HCT116 (cell line): ENCODE results near the gene DKK3. TPM values are rescaled to one million over a fixed set of nuclear protein-coding genes. Genes with fewer than 3 reads are reported as not detected.

Experiments used
- ATAC-seq: fragments of 200-7000 bp; cut with Tn5 transposase; 2 replicates; pipeline ENCODE4 v1.9.1; 2020; ENCODE audit warnings: mild to moderate bottlenecking, moderate library complexity
- BruUV-seq: library from RNA; stranded (reverse); fragments of 400-500 nt; replicated peaks from 2 replicates; lab custom pipeline; 2021; lab: Mats Ljungman, UMichigan
- CTCF ChIA-PET: fragments of 300-600 bp; sonication (Branson Sonifier 250); formaldehyde crosslinking; loops from one replicate; lab custom pipeline; 2021; ENCODE audit warnings: antibody characterized with exemption; lab: Charles Lee
- POLR2A ChIA-PET: fragments of 300-600, 350-600 bp; sonication (Branson Sonifier 250); formaldehyde crosslinking; loops from one replicate; lab custom pipeline; 2021; ENCODE audit warnings: antibody characterized with exemption; lab: Charles Lee
- RAD21 ChIA-PET, 2 experiments: fragments of 300-600 bp; sonication (Branson Sonifier 250); formaldehyde crosslinking; loops; one replicate each; lab custom pipeline; 2023; ENCODE audit warnings: low total read pairs in 2 of 2; ENCODE audit not compliant: uncharacterized antibody in 2 of 2, unreplicated experiment in 2 of 2, low non-redundant PET in 1 of 2; lab: Charles Lee
- DNase-seq: peaks from one replicate; pipeline ENCODE4 v3.0.0-alpha.2; 2010; ENCODE audit warnings: low read depth, low spot score
- H2AFZ ChIP-seq: fragments of 200-600 bp; shearing (Covaris generic), sonication (generic); 2 replicates; pipeline ENCODE4 v1.6.1; 2017; ENCODE audit warnings: low read depth, mixed run types, mixed read lengths, antibody characterized with exemption, low read length; ENCODE audit not compliant: poor library complexity, severe bottlenecking
- H3K27ac ChIP-seq: 2 replicates; pipeline ENCODE4 v1.5.1; 2012; ENCODE audit warnings: low read depth, low read length
- H3K27me3 ChIP-seq: fragments of 200-600 bp; sonication (generic); 2 replicates; pipeline ENCODE4 v1.6.1; 2016; ENCODE audit warnings: mixed run types, low read length, mixed read lengths; ENCODE audit not compliant: insufficient read depth
- H3K36me3 ChIP-seq, 2 experiments: fragments of 200-500 bp in 1 of 2; fragments of 200-600 bp in 1 of 2; sonication (Bioruptor generic) in 1 of 2; sonication (generic) in 1 of 2; 2 replicates each; pipeline versions ENCODE4 v1.5.1 to v1.6.1; 2014 to 2016; ENCODE audit warnings: low read length in 2 of 2, inconsistent platforms in 1 of 2, mixed read lengths in 1 of 2, mixed run types in 1 of 2; ENCODE audit not compliant: insufficient read depth in 2 of 2, control insufficient read depth in 1 of 2
- H3K4me1 ChIP-seq, 2 experiments: fragments of 200-600 bp in 1 of 2; sonication (generic) in 1 of 2; 2 replicates each; pipeline versions ENCODE4 v1.5.1 to v1.6.1; 2012 to 2017; ENCODE audit warnings: low read length in 2 of 2, inconsistent platforms in 1 of 2, mild to moderate bottlenecking in 1 of 2, mixed read lengths in 1 of 2, mixed run types in 1 of 2, moderate library complexity in 1 of 2; ENCODE audit not compliant: insufficient read depth in 2 of 2, control insufficient read depth in 1 of 2
- H3K4me2 ChIP-seq: fragments of 200-600 bp; sonication (generic); 2 replicates; pipeline ENCODE4 v1.6.1; 2017; ENCODE audit warnings: mixed run types, low read length, mixed read lengths
- H3K4me3 ChIP-seq, 2 experiments: fragments of 200-600 bp in 1 of 2; sonication (generic) in 1 of 2; replicated peaks in 1 of 2; 2 replicates each; pipeline ENCODE4 v1.5.1; 2011 to 2016; ENCODE audit warnings: low read length in 2 of 2, control low read depth in 1 of 2, low read depth in 1 of 2, mild to moderate bottlenecking in 1 of 2, mixed read lengths in 1 of 2, mixed run types in 1 of 2
- H3K79me2 ChIP-seq: fragments of 200-600 bp; sonication (generic); 2 replicates; pipeline ENCODE4 v1.6.1; 2017; ENCODE audit warnings: mild to moderate bottlenecking, mixed run types, low read length, moderate library complexity, mixed read lengths; ENCODE audit not compliant: insufficient read depth
- H3K9ac ChIP-seq: fragments of 200-600 bp; sonication (generic); 2 replicates; pipeline ENCODE4 v1.6.1; 2016; ENCODE audit warnings: low read length, mixed read lengths
- H3K9me2 ChIP-seq: fragments of 200-600 bp; sonication (generic), shearing (Covaris generic); 2 replicates; pipeline ENCODE4 v1.6.1; 2017; ENCODE audit warnings: mixed run types, mild to moderate bottlenecking, moderate library complexity; ENCODE audit not compliant: insufficient read depth
- H3K9me3 ChIP-seq, 2 experiments: fragments of 200-500 bp in 1 of 2; fragments of 200-600 bp in 1 of 2; sonication (Bioruptor generic) in 1 of 2; sonication (generic) in 1 of 2; 2 replicates each; pipeline ENCODE4 v1.6.1; 2014 to 2017; ENCODE audit warnings: low read length in 2 of 2, mixed read lengths in 2 of 2, inconsistent platforms in 1 of 2, low read depth in 1 of 2, mild to moderate bottlenecking in 1 of 2, mixed run types in 1 of 2, moderate library complexity in 1 of 2; ENCODE audit not compliant: control insufficient read depth in 1 of 2, insufficient read depth in 1 of 2
- H4K20me1 ChIP-seq: fragments of 200-600 bp; sonication (generic), shearing (Covaris generic); 2 replicates; pipeline ENCODE4 v1.6.1; 2017; ENCODE audit warnings: mixed run types, mild to moderate bottlenecking, moderate library complexity; ENCODE audit not compliant: insufficient read depth
- ATF3 ChIP-seq: IDR thresholded peaks from 2 replicates; pipeline ENCODE4 v1.6.1; 2012
- CEBPB ChIP-seq: IDR thresholded peaks from 2 replicates; pipeline ENCODE4 v1.6.1; 2012; ENCODE audit warnings: low read depth
- EGR1 ChIP-seq: IDR thresholded peaks from 2 replicates; pipeline ENCODE4 v1.6.1; 2012; ENCODE audit warnings: low read depth
- ELF1 ChIP-seq: IDR thresholded peaks from 2 replicates; pipeline ENCODE4 v1.6.1; 2012; ENCODE audit warnings: low read depth, borderline replicate concordance
- EZH2 ChIP-seq: fragments of 200-600 bp; sonication (generic); IDR thresholded peaks from 2 replicates; pipeline ENCODE4 v1.6.1; 2017; ENCODE audit warnings: antibody characterized with exemption, mixed run types
- JUND ChIP-seq: IDR thresholded peaks from 2 replicates; pipeline ENCODE4 v1.6.1; 2012
- MAX ChIP-seq: IDR thresholded peaks from 2 replicates; pipeline ENCODE4 v1.6.1; 2012
- POLR2A ChIP-seq: IDR thresholded peaks from 2 replicates; pipeline ENCODE4 v1.7.0; 2011; ENCODE audit warnings: borderline replicate concordance; ENCODE audit not compliant: insufficient read depth, insufficient read length; ENCODE audit errors: extremely low read depth
- POLR2AphosphoS5 ChIP-seq: IDR thresholded peaks from 2 replicates; pipeline ENCODE4 v1.6.1; 2011; ENCODE audit warnings: mild to moderate bottlenecking, low read depth, low read length, moderate library complexity
- SRF ChIP-seq: IDR thresholded peaks from 2 replicates; pipeline ENCODE4 v1.6.1; 2012; ENCODE audit warnings: low read depth
- TCF7L2 ChIP-seq: IDR thresholded peaks from 2 replicates; pipeline ENCODE4 v1.7.0; 2011; ENCODE audit warnings: borderline replicate concordance, inconsistent platforms; ENCODE audit not compliant: insufficient read depth, insufficient read length; ENCODE audit errors: extremely low read depth
- intact Hi-C: fragments of 100-400 bp; cut with micrococcal nuclease; formaldehyde crosslinking; loops from 2 replicates; pipeline ENCODE4 v1.10.0; 2022
- total RNA-seq: library from RNA; stranded (reverse); gene quantifications from one replicate; pipeline ENCODE4 v1.2.1, GENCODE V29; 2021; ENCODE audit not compliant: unreplicated experiment
- TF ChIP-seq, protein P1 (sequence below), 3 experiments: fragments of 200-600 bp in 1 of 3; sonication (generic) in 1 of 3; IDR thresholded peaks in 2 of 3; conservative IDR thresholded peaks in 1 of 3; 2 replicates each; pipeline ENCODE4 v1.5.1; 2012 to 2017; ENCODE audit warnings: low read depth in 2 of 3, low read length in 2 of 3, antibody characterized with exemption in 1 of 3, borderline replicate concordance in 1 of 3, control low read depth in 1 of 3, mild to moderate bottlenecking in 1 of 3, mixed read lengths in 1 of 3, mixed run types in 1 of 3, moderate library complexity in 1 of 3; ENCODE audit not compliant: insufficient read depth in 1 of 3
- TF ChIP-seq, protein P2 (sequence below): IDR thresholded peaks from 2 replicates; pipeline ENCODE4 v1.6.1; 2011; ENCODE audit warnings: mild to moderate bottlenecking, low read length, moderate library complexity; ENCODE audit not compliant: insufficient replicate concordance; ENCODE audit errors: extremely low read depth

The DKK3 gene
- total RNA-seq, 1 experiment from 2014 or later = 0.49 TPM

- DNase-seq (no peak), ATAC-seq (no peak)
- no peak overlapping the region for H3K4me2 ChIP-seq
- no peaks in the 10 kb centered on the region for H3K4me1 ChIP-seq
- no peak overlapping the region for H2AFZ ChIP-seq
- no peak overlapping the region for H3K9ac ChIP-seq
- H3K27me3 ChIP-seq = no peaks in the 10 kb centered on the region
- TF ChIP-seq ATF3 = no peak
- ChIA-PET POLR2A (no interaction called here), CTCF (no interaction called here), RAD21 (no interaction called here)
- no peaks in the 10 kb centered on the region for H4K20me1 ChIP-seq
- H3K9me3 ChIP-seq = no peaks in the 10 kb centered on the region
- H3K4me3 ChIP-seq = no peak overlapping the region
- no peak overlapping the region for H3K27ac ChIP-seq
- H3K9me2 ChIP-seq = no peaks in the 10 kb centered on the region
- H3K36me3 ChIP-seq = no peaks in the 10 kb centered on the region
- BruUV-seq = no TSS peak
- intact Hi-C loops = no loop called here
- no peaks in the 10 kb centered on the region for H3K79me2 ChIP-seq
These were observed 12.1 kb upstream of the DKK3 start for GRCh38 chr11:12020546-12020945.

- CTCF ChIA-PET = no interaction called here
- Histone ChIP-seq H4K20me1 (no peaks in the 10 kb centered on the region), H2AFZ (no peak overlapping the region), H3K79me2 (no peaks in the 10 kb centered on the region), H3K9me3 (no peaks in the 10 kb centered on the region), H3K4me3 (no peak overlapping the region), H3K36me3 (no peaks in the 10 kb centered on the region), H3K4me1 (no peaks in the 10 kb centered on the region), H3K9ac (no peak overlapping the region), H3K27ac (no peak overlapping the region), H3K27me3 (no peaks in the 10 kb centered on the region), H3K4me2 (no peak overlapping the region), H3K9me2 (no peaks in the 10 kb centered on the region)
- POLR2A ChIA-PET = no interaction called here
- TF ChIP-seq, protein P1, sequence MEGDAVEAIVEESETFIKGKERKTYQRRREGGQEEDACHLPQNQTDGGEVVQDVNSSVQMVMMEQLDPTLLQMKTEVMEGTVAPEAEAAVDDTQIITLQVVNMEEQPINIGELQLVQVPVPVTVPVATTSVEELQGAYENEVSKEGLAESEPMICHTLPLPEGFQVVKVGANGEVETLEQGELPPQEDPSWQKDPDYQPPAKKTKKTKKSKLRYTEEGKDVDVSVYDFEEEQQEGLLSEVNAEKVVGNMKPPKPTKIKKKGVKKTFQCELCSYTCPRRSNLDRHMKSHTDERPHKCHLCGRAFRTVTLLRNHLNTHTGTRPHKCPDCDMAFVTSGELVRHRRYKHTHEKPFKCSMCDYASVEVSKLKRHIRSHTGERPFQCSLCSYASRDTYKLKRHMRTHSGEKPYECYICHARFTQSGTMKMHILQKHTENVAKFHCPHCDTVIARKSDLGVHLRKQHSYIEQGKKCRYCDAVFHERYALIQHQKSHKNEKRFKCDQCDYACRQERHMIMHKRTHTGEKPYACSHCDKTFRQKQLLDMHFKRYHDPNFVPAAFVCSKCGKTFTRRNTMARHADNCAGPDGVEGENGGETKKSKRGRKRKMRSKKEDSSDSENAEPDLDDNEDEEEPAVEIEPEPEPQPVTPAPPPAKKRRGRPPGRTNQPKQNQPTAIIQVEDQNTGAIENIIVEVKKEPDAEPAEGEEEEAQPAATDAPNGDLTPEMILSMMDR (IDR thresholded peaks at IDR 0.05 in 2 of 3, conservative IDR thresholded peaks at IDR 0.05 in 1 of 3; ENCODE audit: borderline replicate concordance in 1 of 3, insufficient read depth in 1 of 3, low read depth in 2 of 3, low read length in 2 of 3) = no peak
- no peak for TF ChIP-seq SRF
- TF ChIP-seq ELF1 = no peak
- TF ChIP-seq POLR2AphosphoS5 = no peak
- TF ChIP-seq, protein P2, sequence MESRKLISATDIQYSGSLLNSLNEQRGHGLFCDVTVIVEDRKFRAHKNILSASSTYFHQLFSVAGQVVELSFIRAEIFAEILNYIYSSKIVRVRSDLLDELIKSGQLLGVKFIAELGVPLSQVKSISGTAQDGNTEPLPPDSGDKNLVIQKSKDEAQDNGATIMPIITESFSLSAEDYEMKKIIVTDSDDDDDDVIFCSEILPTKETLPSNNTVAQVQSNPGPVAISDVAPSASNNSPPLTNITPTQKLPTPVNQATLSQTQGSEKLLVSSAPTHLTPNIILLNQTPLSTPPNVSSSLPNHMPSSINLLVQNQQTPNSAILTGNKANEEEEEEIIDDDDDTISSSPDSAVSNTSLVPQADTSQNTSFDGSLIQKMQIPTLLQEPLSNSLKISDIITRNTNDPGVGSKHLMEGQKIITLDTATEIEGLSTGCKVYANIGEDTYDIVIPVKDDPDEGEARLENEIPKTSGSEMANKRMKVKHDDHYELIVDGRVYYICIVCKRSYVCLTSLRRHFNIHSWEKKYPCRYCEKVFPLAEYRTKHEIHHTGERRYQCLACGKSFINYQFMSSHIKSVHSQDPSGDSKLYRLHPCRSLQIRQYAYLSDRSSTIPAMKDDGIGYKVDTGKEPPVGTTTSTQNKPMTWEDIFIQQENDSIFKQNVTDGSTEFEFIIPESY = no peak
- TF ChIP-seq EGR1 = no peak
- TF ChIP-seq POLR2A = no peak
- TF ChIP-seq ATF3 = no peak
- no peak for TF ChIP-seq CEBPB
- no peak for TF ChIP-seq JUND
- no peak for TF ChIP-seq TCF7L2
- TF ChIP-seq EZH2 = no peak
- no peak for TF ChIP-seq MAX
- RAD21 ChIA-PET = no interaction called here
- no peak for ATAC-seq
- intact Hi-C loops = no loop called here
- BruUV-seq = no TSS peak
- no peak for DNase-seq
These were observed 11.5 kb upstream of the DKK3 start for GRCh38 chr11:12019866-12020416.
